Fibroblast of villous mesenchyme (primary cell): ENCODE data around the gene NIN. TPM values are rescaled to one million over a fixed set of nuclear protein-coding genes. Genes with fewer than 3 reads are reported as not detected.
A peak's percentile ranks its signal among the peaks of the same experiment; 100 is the strongest.

Source experiments
- DNase-seq: peaks from one replicate; pipeline ENCODE4 v3.0.0-alpha.2; 2010; ENCODE audit warnings: low read depth
- H3K4me3 ChIP-seq: 2 replicates; pipeline ENCODE4 v1.5.1; 2011; ENCODE audit warnings: low read depth, mild to moderate bottlenecking, low read length
- CTCF ChIP-seq: IDR thresholded peaks from 2 replicates; pipeline ENCODE4 v1.5.1; 2012; ENCODE audit warnings: low read depth, mild to moderate bottlenecking, low read length; ENCODE audit not compliant: insufficient read depth
- total RNA-seq: library from RNA; depleted of rRNA; stranded (reverse); fragments of >200 nt; gene quantifications from 2 replicates; pipeline ENCODE4 v1.2.3, GENCODE V29; 2012

Gene NIN
- total RNA-seq, 1 donor = 29.8 TPM

- peak; percentile 62 for DNase-seq
- TF ChIP-seq CTCF = peak; percentile 97
- H3K4me3 ChIP-seq = no peak overlapping the region
These were observed 57.1 kb downstream of the NIN start for GRCh38 chr14:50773632-50774541.

GRCh38 chr14:50772412-50772811 is 58.5 kb downstream of the NIN start:
- no peak overlapping the region for H3K4me3 ChIP-seq
- TF ChIP-seq CTCF = no peak
- DNase-seq = no peak

- TF ChIP-seq CTCF = no peak
- DNase-seq = no peak
- H3K4me3 ChIP-seq = no peak overlapping the region
These were observed 60.4 kb downstream of the NIN start for GRCh38 chr14:50770586-50770985.

- no peak overlapping the region for H3K4me3 ChIP-seq
- no peak for DNase-seq
- no peak for TF ChIP-seq CTCF
These were observed 61.0 kb downstream of the NIN start for GRCh38 chr14:50769863-50770500.

GRCh38 chr14:50768680-50769079 is 62.3 kb downstream of the NIN start:
- no peak for TF ChIP-seq CTCF
- H3K4me3 ChIP-seq = no peak overlapping the region
- DNase-seq = peak; percentile 60

- H3K4me3 ChIP-seq = no peak overlapping the region
- no peak for TF ChIP-seq CTCF
- peak; percentile 53 for DNase-seq
These were observed 64.5 kb downstream of the NIN start for GRCh38 chr14:50766338-50766886.
